ENCODE results near the gene CNTLN. TPM values are rescaled to one million over a fixed set of nuclear protein-coding genes. Genes with fewer than 3 reads are reported as not detected.

The CNTLN gene
- 1 to 10 TPM; 1.6 to 7.0 (median 2.4) TPM for total RNA-seq

DNA sequence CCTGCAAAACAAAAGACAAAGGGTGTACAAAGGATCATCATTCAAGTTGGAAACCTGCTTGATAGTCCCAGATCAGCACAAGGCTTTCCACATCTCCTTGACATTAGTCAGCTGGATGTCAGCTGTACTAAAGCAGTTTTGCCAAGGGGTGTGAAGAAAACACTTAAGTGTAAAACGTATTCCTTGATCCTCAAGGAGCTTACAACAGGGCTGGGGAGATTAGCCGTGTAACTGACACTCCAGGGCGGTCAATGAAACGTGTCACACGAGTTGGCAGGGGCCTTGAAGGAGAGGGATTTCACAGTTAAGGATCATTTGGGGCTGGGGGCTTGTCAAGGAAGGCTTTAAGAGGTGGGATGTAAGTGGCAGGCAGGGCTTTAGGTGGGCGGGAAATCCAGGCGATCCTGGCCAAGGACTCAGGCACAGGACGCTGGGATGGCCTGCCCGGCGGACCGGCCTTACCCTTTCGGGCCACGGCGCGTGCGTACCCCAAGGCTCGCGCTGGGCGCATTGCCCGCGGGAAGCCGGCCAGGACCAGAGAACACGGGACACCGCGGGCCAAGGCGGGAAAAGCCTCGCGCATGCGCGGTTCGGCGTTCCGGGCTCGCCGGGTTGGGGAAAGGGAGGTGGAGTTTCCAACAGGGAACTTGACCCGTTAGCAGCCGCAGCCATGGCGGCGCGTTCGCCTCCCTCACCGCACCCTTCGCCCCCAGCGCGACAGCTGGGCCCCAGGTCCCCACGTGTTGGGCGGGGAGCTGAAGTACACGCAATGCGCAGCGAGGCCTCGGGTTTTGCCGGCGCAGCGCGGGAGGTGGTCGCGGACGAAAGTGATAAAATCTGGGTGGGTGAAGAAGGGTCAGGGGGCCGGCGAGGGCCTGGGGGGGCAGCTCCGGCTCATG lies at the start of gene CNTLN:
TSS of gene CNTLN (plus strand) at position 645 of the 899 bp plus-strand sequence. CDS start at position 671, 26 bp downstream.
- H3K9me3 ChIP-seq = no peaks in the 10 kb centered on the region
- DNase-seq = peak; percentile 93
- 10% methylated on average over 57 of the region's 61 CpGs; no CpG with 5 or more reads in 1 of the 2 donors for WGBS, 2 donors (ENCODE audit: low coverage in 1 of 2)
- in situ Hi-C loops (cut with MboI; ENCODE audit: low pct_ligation_motif_present in 1 of 4, low pct_unique_long_range_greater_than_20kb in 1 of 4, low sequenced_read_pairs in 3 of 4) = no loop called here
- TF ChIP-seq POLR2A (IDR thresholded peaks at IDR 0.05) (peak; percentile 37), POLR2AphosphoS5 (IDR thresholded peaks at IDR 0.05) (peak; percentile 31 to 60 (median 52)), EP300 (IDR thresholded peaks at IDR 0.05; ENCODE audit: low read depth) (no peak), CTCF (IDR thresholded peaks at IDR 0.05) (no peak)
- peak within 1 kb of the TSS; percentile 78 to 90 (median 83) for H3K27ac ChIP-seq
- H3K27me3 ChIP-seq = no peaks in the 10 kb centered on the region
- peak within 1 kb of the TSS; percentile 48 to 78 (median 72) for H3K4me3 ChIP-seq
- intact Hi-C loops (cut with DNase I; ENCODE audit: low total_unique reads) = no loop called here
- H3K36me3 ChIP-seq = no peaks in the 10 kb centered on the region
- peaks cover 0 to 13% (median 0%) of the 10 kb centered on the region in 4 donors for H3K4me1 ChIP-seq

- no peak for TF ChIP-seq POLR2A (IDR thresholded peaks at IDR 0.05)
- no peak for TF ChIP-seq CTCF (IDR thresholded peaks at IDR 0.05)
- TF ChIP-seq EP300 (IDR thresholded peaks at IDR 0.05; ENCODE audit: low read depth) = no peak
- no peak for TF ChIP-seq POLR2AphosphoS5 (IDR thresholded peaks at IDR 0.05)
- in situ Hi-C loops (cut with MboI; ENCODE audit: low pct_ligation_motif_present in 1 of 4, low pct_unique_long_range_greater_than_20kb in 1 of 4, low sequenced_read_pairs in 3 of 4) = no loop called here
- DNase-seq = no peak
- H3K9me3 ChIP-seq = no peaks in the 10 kb centered on the region
- H3K4me3 ChIP-seq = no peak overlapping the region
- no peaks in the 10 kb centered on the region for H3K27me3 ChIP-seq
- intact Hi-C loops (cut with DNase I; ENCODE audit: low total_unique reads) = no loop called here
- 85 to 88% methylated on average over 5 of the region's 5 CpGs for WGBS, 2 donors (ENCODE audit: low coverage in 1 of 2)
- H3K27ac ChIP-seq = no peak overlapping the region
- H3K4me1 ChIP-seq = no peaks in the 10 kb centered on the region
- H3K36me3 ChIP-seq = no peaks in the 10 kb centered on the region
Observed at GRCh38 chr9:17088566-17088965, 46.3 kb upstream of the CNTLN start.

GRCh38 chr9:17090041-17090440 lies 44.8 kb upstream of the CNTLN start:
- no peak overlapping the region for H3K4me3 ChIP-seq
- intact Hi-C loops (cut with DNase I; ENCODE audit: low total_unique reads) (no loop called here), in situ Hi-C loops (cut with MboI; ENCODE audit: low pct_ligation_motif_present in 1 of 4, low pct_unique_long_range_greater_than_20kb in 1 of 4, low sequenced_read_pairs in 3 of 4) (no loop called here)
- TF ChIP-seq POLR2A (IDR thresholded peaks at IDR 0.05) (no peak), POLR2AphosphoS5 (IDR thresholded peaks at IDR 0.05) (no peak), CTCF (IDR thresholded peaks at IDR 0.05) (no peak), EP300 (IDR thresholded peaks at IDR 0.05; ENCODE audit: low read depth) (no peak)
- WGBS, 2 donors (ENCODE audit: low coverage in 1 of 2) = 81 to 100% methylated on average over 1 of the region's 1 CpG
- no peaks in the 10 kb centered on the region for H3K36me3 ChIP-seq
- no peak overlapping the region for H3K27ac ChIP-seq
- no peaks in the 10 kb centered on the region for H3K9me3 ChIP-seq
- H3K4me1 ChIP-seq = no peaks in the 10 kb centered on the region
- H3K27me3 ChIP-seq = no peaks in the 10 kb centered on the region
- DNase-seq = no peak

GRCh38 chr9:17116400-17116837 lies 18.4 kb upstream of the CNTLN start:
- in situ Hi-C loops (cut with MboI; ENCODE audit: low pct_ligation_motif_present in 1 of 4, low pct_unique_long_range_greater_than_20kb in 1 of 4, low sequenced_read_pairs in 3 of 4) (loop anchor here (10.0 to 25.0 kb wide), 2 partner anchors 346 to 348 kb away; no protein-coding TSS in a partner anchor), intact Hi-C loops (cut with DNase I; ENCODE audit: low total_unique reads) (loop anchor here (5.0 kb wide), 1 partner anchor 341 kb away; no protein-coding TSS in a partner anchor)
- no peak overlapping the region for H3K4me3 ChIP-seq
- TF ChIP-seq CTCF (IDR thresholded peaks at IDR 0.05) = peak; percentile 31 to 55 (median 45)
- TF ChIP-seq POLR2A (IDR thresholded peaks at IDR 0.05) = no peak
- H3K27me3 ChIP-seq = no peaks in the 10 kb centered on the region
- no peaks in the 10 kb centered on the region for H3K36me3 ChIP-seq
- no peak for DNase-seq
- no peaks in the 10 kb centered on the region for H3K9me3 ChIP-seq
- no peaks in the 10 kb centered on the region for H3K4me1 ChIP-seq
- no peak overlapping the region for H3K27ac ChIP-seq
- WGBS, 2 donors (ENCODE audit: low coverage in 1 of 2) = 15 to 17% methylated on average over 4 of the region's 4 CpGs

Data from transverse colon (tissue), 4 donors.